DOHH2 (cell line): Measurements from ENCODE around the gene ASB6.

Experiments used
- EZH2phosphoT487 ChIP-seq: fragments of 200-600 bp; sonication (generic); IDR thresholded peaks from 2 replicates; pipeline ENCODE4 v1.6.1; 2017; ENCODE audit warnings: borderline replicate concordance, mild to moderate bottlenecking, antibody characterized with exemption, low read length, moderate library complexity, mixed read lengths
- TF ChIP-seq, protein P1 (sequence below): fragments of 200-600 bp; sonication (generic); IDR thresholded peaks from one replicate; pipeline ENCODE4 v1.5.1; 2014; ENCODE audit warnings: antibody characterized with exemption, mild to moderate bottlenecking, low read depth, low read length; ENCODE audit not compliant: poor library complexity, severe bottlenecking

DNA sequence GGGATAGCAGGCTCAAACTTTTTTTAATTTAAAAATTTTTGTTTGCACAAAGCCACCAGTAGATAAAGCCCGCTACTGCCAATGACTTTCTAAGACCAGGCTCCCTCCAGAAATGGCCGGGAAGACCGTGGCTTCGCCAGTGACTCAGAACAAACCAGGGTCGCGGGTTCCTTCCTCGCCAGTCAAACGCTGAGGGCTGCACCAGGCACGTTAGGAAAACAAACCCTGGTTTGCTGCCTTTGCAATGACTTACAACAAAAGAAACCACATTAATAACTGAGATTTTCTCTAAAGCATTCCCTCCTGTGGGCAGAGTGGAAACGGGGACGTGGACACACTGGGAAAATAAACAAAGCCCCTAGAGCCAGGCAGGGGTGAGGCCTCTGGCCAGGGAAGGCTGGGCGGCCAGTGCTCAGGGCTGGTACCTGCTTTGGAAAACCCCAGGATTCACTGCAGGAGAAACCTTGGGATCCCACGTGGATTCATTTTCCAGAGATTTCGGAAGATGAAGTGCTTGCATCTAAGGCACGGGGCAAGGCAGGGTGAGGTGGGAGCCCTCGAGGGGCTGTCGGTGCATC lies 27.3 kb upstream of the ASB6 start:
- TF ChIP-seq, protein P1, sequence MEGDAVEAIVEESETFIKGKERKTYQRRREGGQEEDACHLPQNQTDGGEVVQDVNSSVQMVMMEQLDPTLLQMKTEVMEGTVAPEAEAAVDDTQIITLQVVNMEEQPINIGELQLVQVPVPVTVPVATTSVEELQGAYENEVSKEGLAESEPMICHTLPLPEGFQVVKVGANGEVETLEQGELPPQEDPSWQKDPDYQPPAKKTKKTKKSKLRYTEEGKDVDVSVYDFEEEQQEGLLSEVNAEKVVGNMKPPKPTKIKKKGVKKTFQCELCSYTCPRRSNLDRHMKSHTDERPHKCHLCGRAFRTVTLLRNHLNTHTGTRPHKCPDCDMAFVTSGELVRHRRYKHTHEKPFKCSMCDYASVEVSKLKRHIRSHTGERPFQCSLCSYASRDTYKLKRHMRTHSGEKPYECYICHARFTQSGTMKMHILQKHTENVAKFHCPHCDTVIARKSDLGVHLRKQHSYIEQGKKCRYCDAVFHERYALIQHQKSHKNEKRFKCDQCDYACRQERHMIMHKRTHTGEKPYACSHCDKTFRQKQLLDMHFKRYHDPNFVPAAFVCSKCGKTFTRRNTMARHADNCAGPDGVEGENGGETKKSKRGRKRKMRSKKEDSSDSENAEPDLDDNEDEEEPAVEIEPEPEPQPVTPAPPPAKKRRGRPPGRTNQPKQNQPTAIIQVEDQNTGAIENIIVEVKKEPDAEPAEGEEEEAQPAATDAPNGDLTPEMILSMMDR: no peak
- no peak for TF ChIP-seq EZH2phosphoT487
